Activated CD8-positive, alpha-beta T cell treated with anti-CD3 and anti-CD28 coated beads, Interleukin-2, amount 10 ng/mL, durations not matched to agents 7 days and 5 days (primary cell): Measurements from ENCODE around the gene EFNA5. TPM values are rescaled to one million over a fixed set of nuclear protein-coding genes. Genes with fewer than 3 reads are reported as not detected.

Source experiments
- ATAC-seq: fragments of 150-1000 bp; cut with Tn5 transposase; one replicate; pipeline ENCODE4 v1.10.0; 2021; ENCODE audit warnings: moderate library complexity
- CTCF ChIA-PET: fragments of 350-600 bp; sonication (Branson Sonifier 250); formaldehyde crosslinking; loops from one replicate; lab custom pipeline; 2021; ENCODE audit warnings: antibody characterized with exemption; lab: Charles Lee
- POLR2A ChIA-PET: fragments of 350-600 bp; sonication (Branson Sonifier 250); formaldehyde crosslinking; loops from one replicate; lab custom pipeline; 2021; ENCODE audit warnings: antibody characterized with exemption; lab: Charles Lee
- DNase-seq: peaks from one replicate; pipeline ENCODE4 v3.0.0-alpha.2; 2020
- H3K27ac Mint-ChIP-seq: one replicate; pipeline ENCODE4 v1.8.0; 2021; ENCODE audit warnings: mild to moderate bottlenecking, mixed read lengths
- H3K27me3 Mint-ChIP-seq: one replicate; pipeline ENCODE4 v1.8.0; 2021; ENCODE audit warnings: low read depth, mixed read lengths
- H3K36me3 Mint-ChIP-seq: one replicate; pipeline ENCODE4 v1.8.0; 2021; ENCODE audit warnings: low read depth, mixed read lengths
- H3K4me1 Mint-ChIP-seq: one replicate; pipeline ENCODE4 v1.8.0; 2021; ENCODE audit warnings: low read depth, mixed read lengths
- H3K4me3 Mint-ChIP-seq: one replicate; pipeline ENCODE4 v1.8.0; 2021; ENCODE audit warnings: mild to moderate bottlenecking, mixed read lengths
- H3K9me3 Mint-ChIP-seq: one replicate; pipeline ENCODE4 v1.8.0; 2022; ENCODE audit warnings: mixed read lengths; ENCODE audit not compliant: insufficient read depth
- total RNA-seq, 2 experiments: library from RNA; stranded (reverse); gene quantifications; one replicate each; pipeline ENCODE4 v1.2.3, GENCODE V29; 2021

Gene EFNA5
- total RNA-seq, 2 experiments from 2014 or later: not detected

DNA sequence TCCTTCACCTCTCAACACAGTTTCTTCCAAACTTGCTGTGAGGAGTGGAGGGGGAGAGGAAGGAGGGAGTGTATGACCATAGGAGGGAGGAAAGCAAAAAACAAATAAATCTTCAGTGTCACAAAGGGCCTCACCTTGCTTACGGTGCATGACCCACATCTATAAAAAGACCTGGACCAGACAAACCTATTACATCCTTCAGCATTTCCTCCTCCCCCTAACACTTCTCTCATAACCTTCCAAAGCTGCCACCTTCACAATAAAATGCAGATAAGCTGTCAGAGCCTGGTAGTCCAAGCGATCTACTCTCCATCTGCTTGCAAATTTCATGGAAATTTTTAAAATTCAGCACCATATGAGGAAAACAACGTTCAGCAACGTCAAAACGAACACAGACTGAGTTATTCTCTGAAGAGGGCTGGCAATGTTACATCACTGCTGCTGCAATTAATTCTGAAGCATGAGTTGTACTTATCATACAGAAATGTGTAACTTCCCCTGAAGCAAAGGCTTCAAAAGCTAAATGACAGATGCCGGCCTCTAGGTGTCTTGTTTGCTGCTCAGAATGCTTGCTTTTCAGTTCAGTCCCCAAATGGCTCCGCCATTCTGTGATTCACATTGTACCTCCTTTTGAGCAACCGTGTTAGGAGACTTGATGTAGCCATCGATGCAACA, 62.9 kb downstream of the EFNA5 start:
- Mint-ChIP-seq H3K27me3 (peaks cover 13% of the 10 kb centered on the region), H3K9me3 (no peaks in the 10 kb centered on the region), H3K27ac (no peak overlapping the region), H3K4me3 (no peak overlapping the region), H3K36me3 (no peaks in the 10 kb centered on the region), H3K4me1 (no peaks in the 10 kb centered on the region)
- DNase-seq (no peak), ATAC-seq (no peak)
- POLR2A ChIA-PET: no interaction called here
- CTCF ChIA-PET: no interaction called here

DNA sequence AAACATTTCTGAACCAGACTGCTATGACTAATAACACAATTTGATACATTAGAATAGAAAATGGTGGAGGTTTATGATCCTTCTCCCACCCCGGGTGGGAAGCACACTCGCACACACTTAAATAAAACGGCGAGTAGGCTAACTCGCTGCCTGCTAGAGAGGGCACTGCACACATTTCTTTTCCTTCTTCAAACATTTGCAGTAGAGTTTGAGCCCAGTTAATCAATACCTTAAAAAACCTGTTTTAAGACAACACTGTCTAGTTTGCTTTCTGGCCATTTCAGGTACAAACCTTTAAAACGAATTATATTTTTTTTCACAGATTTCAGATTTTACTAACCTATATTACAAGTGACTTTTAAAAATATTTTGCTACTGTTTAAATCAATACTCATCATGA, 63.5 kb downstream of the EFNA5 start:
- POLR2A ChIA-PET: no interaction called here
- DNase-seq: no peak
- CTCF ChIA-PET: no interaction called here
- Mint-ChIP-seq H3K36me3 (no peaks in the 10 kb centered on the region), H3K9me3 (no peaks in the 10 kb centered on the region), H3K27me3 (peaks cover 13% of the 10 kb centered on the region), H3K27ac (no peak overlapping the region), H3K4me1 (no peaks in the 10 kb centered on the region), H3K4me3 (no peak overlapping the region)
- ATAC-seq: no peak

DNA sequence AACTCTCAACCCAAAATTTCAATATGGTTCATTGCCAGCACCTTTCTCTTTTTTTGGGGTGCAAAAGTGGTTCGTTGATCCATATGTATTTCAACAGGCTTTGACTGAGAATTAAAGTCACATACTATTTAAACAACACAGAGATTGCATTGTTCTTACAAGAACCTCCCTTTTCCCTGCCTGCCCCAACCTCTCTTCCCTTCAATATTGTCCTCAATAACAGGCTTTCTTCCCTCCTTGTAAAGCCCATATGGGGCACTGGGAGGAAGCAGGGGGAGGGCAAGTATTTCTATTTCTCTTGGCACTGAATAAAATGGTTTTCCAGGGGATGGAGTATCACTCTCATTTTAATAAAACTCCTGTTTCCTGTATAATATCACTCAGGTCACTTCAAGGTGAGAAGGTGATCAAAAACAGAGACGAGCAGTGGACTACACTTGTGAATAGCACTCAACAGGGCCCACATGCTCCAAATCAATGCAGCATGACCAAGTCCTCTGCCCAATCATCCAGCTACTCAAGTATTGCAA, 65.1 kb downstream of the EFNA5 start:
- no peak overlapping the region for H3K27ac Mint-ChIP-seq
- no peaks in the 10 kb centered on the region for H3K36me3 Mint-ChIP-seq
- no peaks in the 10 kb centered on the region for H3K9me3 Mint-ChIP-seq
- ATAC-seq: no peak
- ChIA-PET POLR2A (no interaction called here), CTCF (interaction anchor here (1.2 kb wide), 1 partner anchor 23 kb away, joined by 3 read pairs; no protein-coding TSS in a partner anchor)
- no peaks in the 10 kb centered on the region for H3K4me1 Mint-ChIP-seq
- H3K27me3 Mint-ChIP-seq: peaks cover 13% of the 10 kb centered on the region
- no peak for DNase-seq
- no peak overlapping the region for H3K4me3 Mint-ChIP-seq

DNA sequence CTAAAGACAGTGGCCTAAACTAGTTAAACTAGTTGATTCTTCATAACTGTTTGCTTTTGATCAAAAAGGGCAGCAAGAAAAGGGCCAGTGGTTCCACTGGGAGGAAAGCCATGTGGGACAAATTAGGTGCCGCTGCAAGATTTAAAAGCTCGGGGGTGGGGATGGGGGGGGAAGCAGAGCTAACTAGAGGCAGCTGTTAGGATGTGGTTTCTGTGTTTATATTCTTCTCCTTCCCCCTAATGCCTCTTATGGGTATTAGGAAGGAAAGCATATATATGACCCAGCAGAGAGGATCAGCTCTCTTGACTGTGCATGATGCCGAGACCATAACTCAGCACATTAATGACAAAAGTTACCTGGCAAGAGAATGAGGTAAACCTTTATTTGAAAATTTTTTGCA, 65.7 kb downstream of the EFNA5 start:
- H3K4me1 Mint-ChIP-seq: no peaks in the 10 kb centered on the region
- no peak overlapping the region for H3K27ac Mint-ChIP-seq
- peaks cover 13% of the 10 kb centered on the region for H3K27me3 Mint-ChIP-seq
- ChIA-PET CTCF (interaction anchor here (1.2 kb wide), 1 partner anchor 22 kb away, joined by 3 read pairs; no protein-coding TSS in a partner anchor), POLR2A (no interaction called here)
- no peaks in the 10 kb centered on the region for H3K9me3 Mint-ChIP-seq
- no peaks in the 10 kb centered on the region for H3K36me3 Mint-ChIP-seq
- no peak overlapping the region for H3K4me3 Mint-ChIP-seq
- no peak for ATAC-seq
- DNase-seq: no peak

DNA sequence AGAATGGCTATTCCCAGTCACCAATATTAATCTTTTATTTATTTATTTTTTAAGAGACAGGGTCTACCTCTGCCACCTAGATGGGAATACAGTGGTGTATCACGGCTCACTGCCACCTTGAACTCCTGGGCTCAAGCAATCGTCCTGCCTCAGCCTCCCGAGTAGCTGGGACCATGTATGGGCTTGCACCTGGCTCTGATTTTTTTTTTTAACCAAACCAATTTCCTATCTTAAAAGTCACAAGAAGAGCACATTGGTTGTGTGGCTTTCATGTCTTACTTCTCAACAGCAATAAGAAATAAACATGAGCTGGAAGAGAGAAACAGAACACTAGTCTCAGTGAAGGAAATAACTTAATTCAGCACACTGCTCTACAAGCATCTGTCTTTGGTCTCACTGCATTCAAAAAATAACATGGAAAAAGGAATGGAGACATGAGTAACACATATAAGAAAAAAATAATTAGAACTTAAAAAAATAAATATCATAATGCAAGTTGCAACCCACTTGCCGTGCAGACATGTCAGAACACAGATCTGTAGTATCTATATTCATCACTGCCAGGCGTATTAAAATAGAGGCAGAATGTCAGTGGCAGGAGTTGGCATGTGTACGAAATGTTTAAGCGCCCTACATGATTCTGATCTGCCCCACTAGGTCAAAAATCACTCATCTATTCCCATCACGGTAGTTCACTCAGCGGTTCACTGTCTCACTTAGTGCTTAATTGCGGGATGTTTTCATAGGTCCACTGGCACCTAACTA, 66.4 kb downstream of the EFNA5 start:
- POLR2A ChIA-PET: no interaction called here
- H3K4me1 Mint-ChIP-seq: no peaks in the 10 kb centered on the region
- H3K27me3 Mint-ChIP-seq: peaks cover 13% of the 10 kb centered on the region
- no peak overlapping the region for H3K27ac Mint-ChIP-seq
- ATAC-seq: no peak
- no peak for DNase-seq
- no peaks in the 10 kb centered on the region for H3K9me3 Mint-ChIP-seq
- H3K4me3 Mint-ChIP-seq: no peak overlapping the region
- no peaks in the 10 kb centered on the region for H3K36me3 Mint-ChIP-seq
- CTCF ChIA-PET: interaction anchor here (1.2 kb wide), 1 partner anchor 22 kb away, joined by 3 read pairs; no protein-coding TSS in a partner anchor

DNA sequence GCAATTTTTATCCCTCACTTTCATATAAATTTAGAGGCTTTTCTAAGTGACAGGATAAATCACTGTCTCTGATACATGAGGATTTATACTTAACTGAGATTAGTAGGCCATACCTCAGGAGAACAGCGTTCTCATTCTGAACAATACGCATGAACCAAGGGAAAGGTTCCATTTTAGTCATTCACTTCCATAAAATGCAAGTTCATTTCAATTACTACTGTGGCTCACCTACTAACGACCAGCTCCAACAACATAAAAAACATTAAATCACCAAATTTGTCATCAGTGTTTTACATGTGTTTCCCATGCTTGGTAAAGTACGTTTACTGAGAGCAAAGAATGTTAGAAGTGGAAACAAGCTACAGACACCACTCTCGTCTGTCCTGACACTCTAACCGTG, 67.4 kb downstream of the EFNA5 start:
- Mint-ChIP-seq H3K4me1 (no peaks in the 10 kb centered on the region), H3K27me3 (peaks cover 13% of the 10 kb centered on the region), H3K36me3 (no peaks in the 10 kb centered on the region), H3K4me3 (no peak overlapping the region), H3K27ac (no peak overlapping the region), H3K9me3 (no peaks in the 10 kb centered on the region)
- POLR2A ChIA-PET: no interaction called here
- no peak for ATAC-seq
- DNase-seq: no peak
- CTCF ChIA-PET: interaction anchor here (1.9 kb wide), 1 partner anchor 31 kb away, joined by 4 read pairs; no protein-coding TSS in a partner anchor

DNA sequence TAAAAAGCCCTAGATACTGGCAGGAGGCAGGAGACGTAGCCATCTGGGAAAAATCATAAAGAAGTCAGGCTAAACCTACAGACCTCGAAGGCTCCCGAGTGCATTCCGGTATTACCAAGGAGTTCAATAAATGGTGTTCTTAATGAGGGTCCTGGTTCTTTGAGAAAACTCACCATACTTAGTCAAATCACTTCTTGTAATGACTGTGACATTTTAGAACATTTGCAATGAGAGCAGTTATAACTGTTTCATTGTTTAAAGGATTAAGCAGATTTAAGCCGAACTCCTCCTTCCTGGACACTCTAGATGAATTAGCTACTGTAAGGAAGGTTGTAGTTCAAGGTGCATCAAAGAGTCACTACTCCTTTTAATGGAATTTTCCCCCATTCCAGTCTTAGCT, 67.8 kb downstream of the EFNA5 start:
- H3K4me1 Mint-ChIP-seq: no peaks in the 10 kb centered on the region
- H3K27me3 Mint-ChIP-seq: peaks cover 13% of the 10 kb centered on the region
- CTCF ChIA-PET: interaction anchor here (1.9 kb wide), 1 partner anchor 30 kb away, joined by 4 read pairs; no protein-coding TSS in a partner anchor
- no peaks in the 10 kb centered on the region for H3K9me3 Mint-ChIP-seq
- POLR2A ChIA-PET: no interaction called here
- no peak overlapping the region for H3K4me3 Mint-ChIP-seq
- H3K27ac Mint-ChIP-seq: no peak overlapping the region
- DNase-seq: no peak
- ATAC-seq: no peak
- no peaks in the 10 kb centered on the region for H3K36me3 Mint-ChIP-seq

DNA sequence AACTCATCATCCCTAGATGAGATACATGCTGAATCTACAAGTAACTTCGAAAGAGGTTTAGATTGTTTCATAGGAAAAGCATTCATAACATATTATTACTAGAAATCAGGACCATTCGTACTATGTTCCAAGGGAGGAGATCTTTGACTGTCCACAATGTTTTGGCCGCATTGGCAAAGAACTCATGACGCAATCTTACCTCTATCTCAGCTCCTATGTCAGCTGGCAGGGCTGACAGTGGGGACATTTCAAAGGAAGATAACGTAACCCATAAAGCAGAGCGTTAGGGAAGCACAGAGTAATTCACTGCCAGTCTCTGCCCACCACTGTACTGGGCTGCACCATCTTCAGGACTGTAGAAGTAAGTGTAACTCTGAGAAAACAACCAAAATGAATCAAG, 69.7 kb downstream of the EFNA5 start:
- Mint-ChIP-seq H3K27me3 (peaks cover 11% of the 10 kb centered on the region), H3K27ac (no peak overlapping the region), H3K36me3 (no peaks in the 10 kb centered on the region), H3K9me3 (no peaks in the 10 kb centered on the region), H3K4me1 (no peaks in the 10 kb centered on the region), H3K4me3 (no peak overlapping the region)
- ATAC-seq (no peak), DNase-seq (no peak)
- POLR2A ChIA-PET: no interaction called here
- CTCF ChIA-PET: no interaction called here

DNA sequence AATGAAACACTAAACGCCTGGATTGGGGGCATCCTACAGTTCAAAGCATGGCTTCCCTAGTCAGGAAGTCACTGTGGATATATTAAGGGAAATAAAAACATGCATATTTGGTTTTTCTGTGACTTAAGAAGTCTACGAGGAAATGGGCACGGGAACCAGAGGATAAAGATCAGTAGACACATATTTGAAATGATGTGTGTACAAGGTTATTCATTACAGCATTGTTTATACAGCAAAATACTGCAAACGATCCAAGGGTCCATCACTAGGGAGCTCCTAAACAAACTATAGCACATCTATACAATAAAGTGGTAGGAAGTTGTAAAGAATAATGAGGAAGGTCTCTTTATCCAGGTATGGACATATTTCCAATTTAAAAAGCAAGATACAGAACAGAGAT, 71.8 kb downstream of the EFNA5 start:
- Mint-ChIP-seq H3K4me3 (no peak overlapping the region), H3K4me1 (no peaks in the 10 kb centered on the region), H3K36me3 (no peaks in the 10 kb centered on the region), H3K27ac (no peak overlapping the region), H3K27me3 (peaks cover 2% of the 10 kb centered on the region), H3K9me3 (no peaks in the 10 kb centered on the region)
- DNase-seq (no peak), ATAC-seq (no peak)
- CTCF ChIA-PET: no interaction called here
- POLR2A ChIA-PET: no interaction called here

DNA sequence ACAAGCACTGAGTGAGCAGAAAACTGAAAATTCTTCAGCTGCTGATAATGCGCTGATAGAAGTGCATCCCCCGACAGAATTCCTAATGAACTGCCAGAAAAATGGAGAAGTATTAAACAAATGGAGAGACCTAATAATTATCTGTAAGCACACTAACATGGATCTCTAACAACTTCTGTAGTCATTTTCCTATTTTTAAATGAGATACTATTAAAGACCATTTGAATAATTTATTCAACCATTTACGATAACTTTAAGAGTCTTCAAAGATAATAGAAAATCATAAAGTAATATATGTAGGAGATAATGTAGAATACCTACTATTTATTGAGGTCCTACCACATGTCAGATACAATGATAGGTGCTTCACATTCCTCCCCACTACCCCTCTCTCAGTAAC, 72.9 kb downstream of the EFNA5 start:
- ATAC-seq (no peak), DNase-seq (no peak)
- H3K36me3 Mint-ChIP-seq: no peaks in the 10 kb centered on the region
- ChIA-PET POLR2A (no interaction called here), CTCF (no interaction called here)
- H3K27ac Mint-ChIP-seq: no peak overlapping the region
- no peaks in the 10 kb centered on the region for H3K9me3 Mint-ChIP-seq
- H3K4me3 Mint-ChIP-seq: no peak overlapping the region
- H3K4me1 Mint-ChIP-seq: no peaks in the 10 kb centered on the region
- peaks cover 2% of the 10 kb centered on the region for H3K27me3 Mint-ChIP-seq

DNA sequence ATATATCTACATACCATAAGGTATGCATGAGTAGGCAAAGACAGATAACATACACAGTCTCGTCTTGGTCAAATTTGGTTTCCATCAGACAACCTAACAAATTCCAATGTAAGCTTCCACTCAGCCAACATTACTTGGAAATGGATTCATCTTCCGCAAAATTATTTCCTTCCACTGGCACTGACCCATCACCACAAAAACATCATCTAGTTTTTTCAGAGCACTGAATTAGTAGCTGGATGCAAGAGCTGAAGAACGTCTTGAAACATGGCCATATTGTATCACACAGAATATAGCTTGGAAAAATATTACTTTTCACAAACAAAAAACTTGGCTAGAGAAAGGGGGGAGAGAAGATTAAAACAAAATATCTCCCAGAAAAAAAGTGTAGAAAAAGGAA, 73.5 kb downstream of the EFNA5 start:
- H3K9me3 Mint-ChIP-seq: no peaks in the 10 kb centered on the region
- H3K27me3 Mint-ChIP-seq: peaks cover 2% of the 10 kb centered on the region
- no peak for DNase-seq
- CTCF ChIA-PET: no interaction called here
- H3K36me3 Mint-ChIP-seq: no peaks in the 10 kb centered on the region
- H3K4me1 Mint-ChIP-seq: no peaks in the 10 kb centered on the region
- ATAC-seq: no peak
- H3K4me3 Mint-ChIP-seq: no peak overlapping the region
- POLR2A ChIA-PET: no interaction called here
- H3K27ac Mint-ChIP-seq: no peak overlapping the region
